Parathyroid adenoma (tissue), 2 donors: ENCODE data around the gene NCBP1.

Experiments used
- H2AFZ ChIP-seq: fragments of 300-600 bp; sonication (generic); one replicate; pipeline ENCODE4 v1.7.0; 2017; ENCODE audit warnings: antibody characterized with exemption, mild to moderate bottlenecking
- H3K27ac ChIP-seq: fragments of 300-600 bp; sonication (generic); one replicate; pipeline ENCODE4 v1.7.0; 2017
- H3K27me3 ChIP-seq: fragments of 300-600 bp; sonication (generic); one replicate; pipeline ENCODE4 v1.7.0; 2017; ENCODE audit warnings: low read length; ENCODE audit not compliant: control insufficient read depth, insufficient read depth
- H3K36me3 ChIP-seq: fragments of 300-600 bp; sonication (generic); one replicate; pipeline ENCODE4 v1.7.0; 2017; ENCODE audit warnings: low read length; ENCODE audit not compliant: control insufficient read depth, insufficient read depth
- H3K4me1 ChIP-seq: fragments of 300-600 bp; sonication (generic); one replicate; pipeline ENCODE4 v1.7.0; 2017; ENCODE audit warnings: control low read depth
- H3K4me2 ChIP-seq: fragments of 300-600 bp; sonication (generic); one replicate; pipeline ENCODE4 v1.7.0; 2017; ENCODE audit warnings: low read length
- H3K4me3 ChIP-seq: fragments of 300-600 bp; sonication (generic); one replicate; pipeline ENCODE4 v1.7.0; 2017; ENCODE audit warnings: low read depth, low read length
- H3K79me2 ChIP-seq: fragments of 300-600 bp; sonication (generic); one replicate; pipeline ENCODE4 v1.7.0; 2017; ENCODE audit warnings: control low read depth
- H3K9ac ChIP-seq: fragments of 300-600 bp; sonication (generic); one replicate; pipeline ENCODE4 v1.7.0; 2017; ENCODE audit warnings: mild to moderate bottlenecking
- H3K9me3 ChIP-seq: fragments of 300-600 bp; sonication (generic); one replicate; pipeline ENCODE4 v1.7.0; 2017; ENCODE audit warnings: low read length; ENCODE audit not compliant: control insufficient read depth
- TF ChIP-seq, protein P1 (sequence below): fragments of 300-600 bp; sonication (generic); IDR thresholded peaks from one replicate; pipeline ENCODE4 v1.7.0; 2017; ENCODE audit warnings: antibody characterized with exemption, mild to moderate bottlenecking
- donor health status: primary hyperparathyroidism.

The NCBP1 gene

DNA sequence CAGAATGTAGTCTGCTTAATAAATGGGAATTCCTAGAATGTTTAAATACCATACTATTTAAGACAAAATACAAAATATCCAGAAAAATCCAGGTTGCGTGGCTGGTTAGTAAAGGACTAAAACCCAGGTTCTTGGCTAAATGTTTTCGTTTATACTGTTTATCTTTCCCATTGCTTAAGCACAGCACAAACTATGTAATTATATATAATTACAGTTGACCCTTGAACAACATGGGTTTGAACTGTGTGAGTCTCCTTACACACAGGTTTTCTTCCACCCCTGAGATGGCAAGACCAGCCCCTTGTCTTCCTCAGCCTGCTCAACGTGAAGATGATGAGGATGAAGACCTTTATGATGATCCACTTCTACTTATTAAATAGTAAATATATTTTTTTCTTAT is 38.8 kb downstream of the NCBP1 start:
- TF ChIP-seq, protein P1, sequence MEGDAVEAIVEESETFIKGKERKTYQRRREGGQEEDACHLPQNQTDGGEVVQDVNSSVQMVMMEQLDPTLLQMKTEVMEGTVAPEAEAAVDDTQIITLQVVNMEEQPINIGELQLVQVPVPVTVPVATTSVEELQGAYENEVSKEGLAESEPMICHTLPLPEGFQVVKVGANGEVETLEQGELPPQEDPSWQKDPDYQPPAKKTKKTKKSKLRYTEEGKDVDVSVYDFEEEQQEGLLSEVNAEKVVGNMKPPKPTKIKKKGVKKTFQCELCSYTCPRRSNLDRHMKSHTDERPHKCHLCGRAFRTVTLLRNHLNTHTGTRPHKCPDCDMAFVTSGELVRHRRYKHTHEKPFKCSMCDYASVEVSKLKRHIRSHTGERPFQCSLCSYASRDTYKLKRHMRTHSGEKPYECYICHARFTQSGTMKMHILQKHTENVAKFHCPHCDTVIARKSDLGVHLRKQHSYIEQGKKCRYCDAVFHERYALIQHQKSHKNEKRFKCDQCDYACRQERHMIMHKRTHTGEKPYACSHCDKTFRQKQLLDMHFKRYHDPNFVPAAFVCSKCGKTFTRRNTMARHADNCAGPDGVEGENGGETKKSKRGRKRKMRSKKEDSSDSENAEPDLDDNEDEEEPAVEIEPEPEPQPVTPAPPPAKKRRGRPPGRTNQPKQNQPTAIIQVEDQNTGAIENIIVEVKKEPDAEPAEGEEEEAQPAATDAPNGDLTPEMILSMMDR: no peak

DNA sequence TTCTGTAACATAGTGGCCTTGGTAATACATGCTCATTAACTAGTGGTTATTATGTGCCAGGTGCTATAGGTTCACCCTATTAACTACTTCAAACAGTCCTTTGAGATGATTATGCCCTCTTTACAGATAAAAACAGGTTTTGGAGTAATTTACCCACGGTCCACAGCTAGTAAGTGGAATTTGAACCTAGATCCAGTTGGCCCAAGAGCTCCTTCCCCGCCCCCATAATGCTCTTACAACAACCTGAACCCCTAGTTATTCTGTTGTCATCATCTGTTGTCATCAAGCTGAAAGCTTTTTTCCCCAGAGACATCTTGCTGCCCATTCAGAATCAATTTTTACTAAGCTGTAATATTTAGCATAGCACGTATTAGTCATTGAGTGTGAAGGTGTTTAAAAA is 40.3 kb downstream of the NCBP1 start:
- H3K27ac ChIP-seq: no peak overlapping the region
- no peak overlapping the region for H3K9ac ChIP-seq
- H3K4me3 ChIP-seq: no peak overlapping the region
- no peak overlapping the region for H3K4me2 ChIP-seq
- no peaks in the 10 kb centered on the region for H3K36me3 ChIP-seq
- TF ChIP-seq, protein P1: no peak
- H2AFZ ChIP-seq: no peak overlapping the region
- no peaks in the 10 kb centered on the region for H3K9me3 ChIP-seq
- H3K27me3 ChIP-seq: no peaks in the 10 kb centered on the region
- H3K4me1 ChIP-seq: no peaks in the 10 kb centered on the region
- no peaks in the 10 kb centered on the region for H3K79me2 ChIP-seq

More for the DNA sequence above, 38.8 kb downstream of the NCBP1 start:
- H3K27me3 ChIP-seq: no peaks in the 10 kb centered on the region
- H2AFZ ChIP-seq: no peak overlapping the region
- no peak overlapping the region for H3K4me2 ChIP-seq
- H3K9ac ChIP-seq: no peak overlapping the region
- no peak overlapping the region for H3K27ac ChIP-seq
- no peaks in the 10 kb centered on the region for H3K9me3 ChIP-seq
- H3K79me2 ChIP-seq: no peaks in the 10 kb centered on the region
- no peak overlapping the region for H3K4me3 ChIP-seq
- no peaks in the 10 kb centered on the region for H3K36me3 ChIP-seq
- H3K4me1 ChIP-seq: no peaks in the 10 kb centered on the region

DNA sequence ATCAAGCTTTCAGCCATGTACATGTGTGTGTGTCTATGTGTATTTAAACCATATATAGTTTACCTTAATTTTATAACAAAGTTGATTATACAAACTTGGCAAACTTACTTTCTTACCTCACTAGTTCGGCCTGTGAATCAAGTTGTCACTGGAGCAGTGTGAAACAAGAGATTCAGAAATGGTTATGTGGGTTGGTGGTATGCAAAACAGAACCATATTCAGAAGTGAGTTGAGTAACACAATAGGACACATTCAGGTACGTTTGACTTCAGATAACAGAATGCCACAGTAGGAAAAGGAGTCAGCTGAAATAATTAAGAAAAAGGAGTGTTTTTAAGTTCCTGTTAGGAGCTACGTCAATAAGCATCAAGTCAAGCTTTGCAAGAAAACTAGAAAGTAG is 42.0 kb downstream of the NCBP1 start:
- TF ChIP-seq, protein P1: no peak
- no peaks in the 10 kb centered on the region for H3K36me3 ChIP-seq

DNA sequence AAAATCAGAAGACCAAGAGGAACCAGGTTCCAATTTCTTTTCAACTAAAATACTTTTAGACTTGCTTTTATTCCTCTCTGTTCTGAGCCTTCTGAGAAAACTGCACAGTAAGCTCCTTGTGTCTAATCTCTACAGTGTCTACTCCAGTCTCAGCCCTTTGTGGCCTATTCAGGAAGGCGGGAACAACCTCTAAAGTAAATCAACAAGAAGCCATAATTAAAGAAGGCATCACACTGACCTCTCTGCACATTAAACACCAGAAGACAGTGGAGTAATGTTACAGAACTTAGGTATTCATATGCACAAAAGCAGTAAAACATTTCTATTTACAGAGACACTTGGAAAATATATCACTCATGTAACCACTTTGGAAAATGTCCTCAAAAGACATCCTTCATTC is 48.6 kb downstream of the NCBP1 start:
- Histone ChIP-seq H3K79me2 (no peaks in the 10 kb centered on the region), H3K4me2 (no peak overlapping the region), H3K4me1 (no peaks in the 10 kb centered on the region), H2AFZ (no peak overlapping the region), H3K36me3 (no peaks in the 10 kb centered on the region), H3K9me3 (no peaks in the 10 kb centered on the region), H3K27ac (no peak overlapping the region), H3K4me3 (no peak overlapping the region), H3K27me3 (no peaks in the 10 kb centered on the region), H3K9ac (no peak overlapping the region)
- TF ChIP-seq, protein P1: no peak

More for the DNA sequence above, 42.0 kb downstream of the NCBP1 start:
- no peak overlapping the region for H3K4me3 ChIP-seq
- H3K27ac ChIP-seq: no peak overlapping the region
- no peak overlapping the region for H3K9ac ChIP-seq
- H2AFZ ChIP-seq: no peak overlapping the region
- H3K27me3 ChIP-seq: no peaks in the 10 kb centered on the region
- H3K9me3 ChIP-seq: no peaks in the 10 kb centered on the region
- no peaks in the 10 kb centered on the region for H3K79me2 ChIP-seq
- H3K4me1 ChIP-seq: no peaks in the 10 kb centered on the region
- H3K4me2 ChIP-seq: no peak overlapping the region

DNA sequence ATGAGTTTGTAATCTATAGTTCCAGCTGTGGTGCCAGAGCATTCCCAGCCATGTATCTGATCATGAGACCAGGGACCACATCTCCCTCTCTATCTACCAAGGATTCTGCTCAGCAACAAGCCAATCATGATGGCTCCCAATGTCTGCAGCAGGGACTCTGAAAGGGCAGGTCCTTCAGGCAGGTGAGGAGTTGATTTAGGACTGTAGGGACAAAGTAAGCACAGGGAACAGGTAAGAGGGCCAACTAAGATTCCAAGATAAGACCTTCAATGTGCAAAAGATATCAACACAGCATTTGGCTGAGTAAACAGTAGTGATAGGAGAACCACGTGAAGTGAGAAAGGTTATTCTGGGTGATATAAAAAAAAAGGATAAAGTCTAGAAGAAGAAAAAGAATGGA is 55.0 kb downstream of the NCBP1 start:
- Histone ChIP-seq H2AFZ (no peak overlapping the region), H3K9ac (no peak overlapping the region), H3K9me3 (no peaks in the 10 kb centered on the region), H3K27ac (no peak overlapping the region), H3K4me1 (no peaks in the 10 kb centered on the region), H3K79me2 (peaks cover 2% of the 10 kb centered on the region), H3K27me3 (no peaks in the 10 kb centered on the region), H3K36me3 (no peaks in the 10 kb centered on the region), H3K4me3 (no peak overlapping the region), H3K4me2 (no peak overlapping the region)
- TF ChIP-seq, protein P1: no peak
